H9 (cell line): ENCODE measurements around the gene PGRMC1. TPM values are rescaled to one million over a fixed set of nuclear protein-coding genes. Genes with fewer than 3 reads are reported as not detected.

Source experiments
- DNase-seq: peaks from one replicate; pipeline ENCODE4 v3.0.0-alpha.2; 2017
- H2AFZ ChIP-seq: one replicate; pipeline ENCODE4 v1.6.1; 2013; ENCODE audit warnings: mild to moderate bottlenecking, low read length, control low read depth, moderate library complexity
- H2AK5ac ChIP-seq: 2 replicates; pipeline ENCODE4 v1.6.1; 2013; ENCODE audit warnings: low read length, control low read depth, mixed read lengths; ENCODE audit not compliant: insufficient read length
- H2BK120ac ChIP-seq: one replicate; pipeline ENCODE4 v1.6.1; 2013; ENCODE audit warnings: low read depth, mild to moderate bottlenecking, low read length, control low read depth, inconsistent platforms; ENCODE audit not compliant: poor library complexity, severe bottlenecking
- H2BK12ac ChIP-seq: 2 replicates; pipeline ENCODE4 v1.6.1; 2013; ENCODE audit warnings: low read length, control low read depth, mixed read lengths, low read depth; ENCODE audit not compliant: insufficient read length
- H2BK15ac ChIP-seq: 2 replicates; pipeline ENCODE4 v1.6.1; 2013; ENCODE audit warnings: low read depth, low read length, control low read depth
- H2BK20ac ChIP-seq: one replicate; pipeline ENCODE4 v1.6.1; 2013; ENCODE audit warnings: low read depth, mild to moderate bottlenecking, low read length, control low read depth, inconsistent platforms; ENCODE audit not compliant: poor library complexity, severe bottlenecking
- H2BK5ac ChIP-seq: 2 replicates; pipeline ENCODE4 v1.6.1; 2013; ENCODE audit warnings: low read length, control low read depth, mixed read lengths; ENCODE audit not compliant: insufficient read length
- H3K14ac ChIP-seq: 2 replicates; pipeline ENCODE4 v1.6.1; 2013; ENCODE audit warnings: low read length, control low read depth; ENCODE audit not compliant: insufficient read depth
- H3K18ac ChIP-seq: 2 replicates; pipeline ENCODE4 v1.6.1; 2013; ENCODE audit warnings: low read depth, mild to moderate bottlenecking, mixed read lengths, low read length, control low read depth; ENCODE audit not compliant: insufficient read length
- H3K23ac ChIP-seq: 2 replicates; pipeline ENCODE4 v1.6.1; 2013; ENCODE audit warnings: low read length, control low read depth, mixed read lengths, low read depth; ENCODE audit not compliant: insufficient read length
- H3K23me2 ChIP-seq: 2 replicates; pipeline ENCODE4 v1.6.1; 2013; ENCODE audit warnings: low read depth, mild to moderate bottlenecking, mixed read lengths, low read length, control low read depth; ENCODE audit not compliant: insufficient read length, poor library complexity, severe bottlenecking
- H3K27ac ChIP-seq: 2 replicates; pipeline ENCODE4 v1.5.1; 2013; ENCODE audit warnings: low read length, control low read depth, mixed read lengths, low read depth; ENCODE audit not compliant: insufficient read length
- H3K27me3 ChIP-seq: 2 replicates; pipeline ENCODE4 v1.6.1; 2013; ENCODE audit warnings: low read length, control low read depth, inconsistent platforms; ENCODE audit not compliant: insufficient read depth
- H3K4ac ChIP-seq: 2 replicates; pipeline ENCODE4 v1.6.1; 2013; ENCODE audit warnings: low read depth, mild to moderate bottlenecking, control low read depth, inconsistent platforms, low read length, moderate library complexity
- H3K4me1 ChIP-seq: 2 replicates; pipeline ENCODE4 v1.6.1; 2013; ENCODE audit warnings: low read length, control low read depth, inconsistent platforms; ENCODE audit not compliant: insufficient read depth
- H3K4me2 ChIP-seq: 2 replicates; pipeline ENCODE4 v1.6.1; 2013; ENCODE audit warnings: low read length, control low read depth, mixed read lengths; ENCODE audit not compliant: insufficient read length, insufficient read depth
- H3K56ac ChIP-seq: 2 replicates; pipeline ENCODE4 v1.6.1; 2013; ENCODE audit warnings: low read depth, mild to moderate bottlenecking, mixed read lengths, low read length, control low read depth; ENCODE audit not compliant: insufficient read length
- H3K79me1 ChIP-seq: 2 replicates; pipeline ENCODE4 v1.6.1; 2013; ENCODE audit warnings: low read depth, mild to moderate bottlenecking, moderate library complexity, low read length, control low read depth, inconsistent platforms; ENCODE audit not compliant: insufficient read depth, poor library complexity, severe bottlenecking
- H3K79me2 ChIP-seq: 2 replicates; pipeline ENCODE4 v1.6.1; 2013; ENCODE audit warnings: low read length, control low read depth, inconsistent platforms; ENCODE audit not compliant: insufficient read depth
- H3K9ac ChIP-seq: 2 replicates; pipeline ENCODE4 v1.6.1; 2013; ENCODE audit warnings: low read length, control low read depth, mixed read lengths; ENCODE audit not compliant: insufficient read length; ENCODE audit errors: extremely low read depth
- H3K9me3 ChIP-seq: one replicate; pipeline ENCODE4 v1.6.1; 2013; ENCODE audit warnings: low read depth, low read length, inconsistent platforms; ENCODE audit not compliant: control insufficient read depth
- H3T11ph ChIP-seq: one replicate; pipeline ENCODE4 v1.6.1; 2013; ENCODE audit warnings: mild to moderate bottlenecking, low read length, control low read depth, inconsistent platforms
- H4K20me1 ChIP-seq: one replicate; pipeline ENCODE4 v1.6.1; 2013; ENCODE audit not compliant: control insufficient read depth, insufficient read length, insufficient read depth
- H4K5ac ChIP-seq: 2 replicates; pipeline ENCODE4 v1.6.1; 2013; ENCODE audit warnings: low read depth, mild to moderate bottlenecking, mixed read lengths, low read length, control low read depth; ENCODE audit not compliant: insufficient read length
- H4K8ac ChIP-seq: replicated peaks from 2 replicates; pipeline ENCODE4 v1.6.1; 2013; ENCODE audit warnings: low read length, control low read depth, mixed read lengths, low read depth; ENCODE audit not compliant: insufficient read length
- H4K91ac ChIP-seq: 2 replicates; pipeline ENCODE4 v1.6.1; 2013; ENCODE audit warnings: low read depth, mild to moderate bottlenecking, moderate library complexity, mixed read lengths, low read length, control low read depth; ENCODE audit not compliant: insufficient read length
- H3K27ac Mint-ChIP-seq, 3 experiments: 2 replicates in 2 of 3; 3 replicates in 1 of 3; pipeline ENCODE4 v1.8.0; 2020 to 2021; ENCODE audit warnings: mixed read lengths in 3 of 3, mild to moderate bottlenecking in 1 of 3, moderate library complexity in 1 of 3
- H3K27me3 Mint-ChIP-seq: 2 replicates; pipeline ENCODE4 v1.8.0; 2021; ENCODE audit warnings: low read depth, mild to moderate bottlenecking, moderate library complexity, mixed read lengths
- H3K36me3 Mint-ChIP-seq, 3 experiments: 2 replicates in 2 of 3; 3 replicates in 1 of 3; pipeline ENCODE4 v1.8.0; 2020 to 2021; ENCODE audit warnings: low read depth in 3 of 3, mixed read lengths in 3 of 3; ENCODE audit not compliant: insufficient read depth in 1 of 3
- H3K4me1 Mint-ChIP-seq, 2 experiments: 2 replicates each; pipeline ENCODE4 v1.8.0; 2020; ENCODE audit warnings: mixed read lengths in 2 of 2
- H3K4me3 Mint-ChIP-seq, 2 experiments: 2 replicates in 1 of 2; 3 replicates in 1 of 2; pipeline ENCODE4 v1.8.0; 2020 to 2021; ENCODE audit warnings: mild to moderate bottlenecking in 2 of 2, mixed read lengths in 2 of 2, moderate library complexity in 1 of 2
- H3K9me3 Mint-ChIP-seq, 2 experiments: 2 replicates in 1 of 2; 3 replicates in 1 of 2; pipeline ENCODE4 v1.8.0; 2020; ENCODE audit warnings: mild to moderate bottlenecking in 2 of 2, mixed read lengths in 2 of 2, moderate library complexity in 1 of 2
- WGBS: extraction: QIAGEN DNeasy Blood & Tissue Kit; methylation state at CpG from one replicate; pipeline ENCODE4 v1.1.7; 2013; ENCODE audit warnings: missing lambda C conversion rate, low lambda C conversion rate, mixed read lengths; ENCODE audit not compliant: insufficient read length; ENCODE audit errors: extremely low coverage; 5-methylcytosine and 5-hydroxymethylcytosine counted together
- total RNA-seq: library from RNA; stranded (reverse); gene quantifications from 2 replicates; pipeline ENCODE4 v1.2.1, GENCODE V29; 2021
- TF ChIP-seq, protein P1 (sequence below): fragments of 200-600 bp; sonication (generic); conservative IDR thresholded peaks from 3 replicates; pipeline ENCODE4 v1.8.0; 2021; ENCODE audit warnings: antibody characterized with exemption, mild to moderate bottlenecking

The PGRMC1 gene
- total RNA-seq, 1 experiment from 2014 or later, result 133 TPM

DNA sequence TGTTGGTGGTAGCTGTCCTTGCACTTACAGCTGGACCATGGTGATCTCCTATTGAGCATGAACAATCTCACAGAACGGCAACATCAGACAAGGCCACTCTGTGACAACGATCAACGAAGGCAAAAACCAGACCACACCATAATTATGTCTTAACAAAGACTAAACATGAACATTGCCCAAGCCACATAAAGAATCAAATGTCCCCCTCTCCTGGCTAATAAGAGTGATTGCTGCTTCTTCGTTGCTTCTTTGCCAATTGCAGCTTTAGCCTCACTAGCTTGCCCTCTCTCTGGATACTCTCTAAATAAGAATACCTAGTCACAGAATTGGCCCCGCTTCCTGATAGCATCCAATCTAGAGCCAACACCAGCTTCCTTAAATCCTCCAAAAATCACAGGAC is 41.5 kb upstream of the PGRMC1 start:
- Histone ChIP-seq H3K27ac (no peak overlapping the region), H2BK120ac (no peak overlapping the region), H3K79me2 (no peaks in the 10 kb centered on the region), H2BK12ac (no peak overlapping the region), H4K91ac (no peak overlapping the region), H2BK15ac (no peak overlapping the region), H3K18ac (no peak overlapping the region), H3K79me1 (no peaks in the 10 kb centered on the region), H2BK5ac (no peak overlapping the region), H3T11ph (no peak overlapping the region), H2BK20ac (no peak overlapping the region), H3K23ac (no peak overlapping the region), H4K8ac (no peak overlapping the region), H4K20me1 (no peaks in the 10 kb centered on the region), H3K27me3 (no peaks in the 10 kb centered on the region), H3K23me2 (no peaks in the 10 kb centered on the region), H2AFZ (no peak overlapping the region), H3K4me2 (no peak overlapping the region), H3K9ac (no peak overlapping the region), H3K14ac (no peak overlapping the region), H3K4ac (no peak overlapping the region), H4K5ac (no peak overlapping the region), H3K4me1 (no peaks in the 10 kb centered on the region), H3K9me3 (peaks cover 36% of the 10 kb centered on the region), H2AK5ac (no peak overlapping the region), H3K56ac (no peak overlapping the region)
- Mint-ChIP-seq H3K27ac (no peak overlapping the region), H3K27me3 (peaks cover 3% of the 10 kb centered on the region; the same call in 1 of the 2 replicates), H3K9me3 (peaks cover 67 to 76% of the 10 kb centered on the region in 2 experiments), H3K36me3 (no peaks in the 10 kb centered on the region), H3K4me3 (no peak overlapping the region), H3K4me1 (no peaks in the 10 kb centered on the region)
- DNase-seq, result no peak
- TF ChIP-seq, protein P1, sequence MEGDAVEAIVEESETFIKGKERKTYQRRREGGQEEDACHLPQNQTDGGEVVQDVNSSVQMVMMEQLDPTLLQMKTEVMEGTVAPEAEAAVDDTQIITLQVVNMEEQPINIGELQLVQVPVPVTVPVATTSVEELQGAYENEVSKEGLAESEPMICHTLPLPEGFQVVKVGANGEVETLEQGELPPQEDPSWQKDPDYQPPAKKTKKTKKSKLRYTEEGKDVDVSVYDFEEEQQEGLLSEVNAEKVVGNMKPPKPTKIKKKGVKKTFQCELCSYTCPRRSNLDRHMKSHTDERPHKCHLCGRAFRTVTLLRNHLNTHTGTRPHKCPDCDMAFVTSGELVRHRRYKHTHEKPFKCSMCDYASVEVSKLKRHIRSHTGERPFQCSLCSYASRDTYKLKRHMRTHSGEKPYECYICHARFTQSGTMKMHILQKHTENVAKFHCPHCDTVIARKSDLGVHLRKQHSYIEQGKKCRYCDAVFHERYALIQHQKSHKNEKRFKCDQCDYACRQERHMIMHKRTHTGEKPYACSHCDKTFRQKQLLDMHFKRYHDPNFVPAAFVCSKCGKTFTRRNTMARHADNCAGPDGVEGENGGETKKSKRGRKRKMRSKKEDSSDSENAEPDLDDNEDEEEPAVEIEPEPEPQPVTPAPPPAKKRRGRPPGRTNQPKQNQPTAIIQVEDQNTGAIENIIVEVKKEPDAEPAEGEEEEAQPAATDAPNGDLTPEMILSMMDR, result peak; percentile 45; the same call in 2 of the 3 replicates
- WGBS, result no CpG with 5 or more reads among the region's 5 CpGs
